ENCODE data around the gene S100A7A.

S100A7A gene

GRCh38 chr1:153375511-153375910 lies 40.8 kb upstream of the S100A7A start, which contains the start of gene S100A12:
Gene S100A12 (minus strand): TSS chr1:153375621. CDS start chr1:153374592, 1,029 bp downstream.
- H3K4me3 ChIP-seq (ENCODE audit: insufficient read length, low read depth), result no peak within 1 kb of the TSS
- no peak within 1 kb of the TSS for H3K9ac ChIP-seq (ENCODE audit: insufficient read length, low read depth)
- no peaks in the 10 kb centered on the region for H3K36me3 ChIP-seq (ENCODE audit: insufficient read depth, insufficient read length, low read length)
- H3K4me1 ChIP-seq (ENCODE audit: insufficient read depth, insufficient read length), result no peaks in the 10 kb centered on the region
- H3K9me3 ChIP-seq (ENCODE audit: insufficient read depth, low read length), result peaks cover 13% of the 10 kb centered on the region; the same call in 1 of the 2 replicates
- DNase-seq (ENCODE audit: low read depth, low spot score), result no peak
- H3K27me3 ChIP-seq (ENCODE audit: insufficient read depth, insufficient read length), result no peaks in the 10 kb centered on the region
- TF ChIP-seq YY1 (IDR thresholded peaks at IDR 0.05; ENCODE audit: insufficient read depth, insufficient read length) (no peak), SUZ12 (IDR thresholded peaks at IDR 0.05; ENCODE audit: extremely low read depth, insufficient read depth, insufficient read length) (no peak), ZNF274 (IDR thresholded peaks at IDR 0.05; ENCODE audit: low read depth, low read length) (no peak)

GRCh38 chr1:153379591-153379990 lies 36.7 kb upstream of the S100A7A start:
- Histone ChIP-seq H3K36me3 (ENCODE audit: insufficient read depth, insufficient read length, low read length) (no peaks in the 10 kb centered on the region), H3K4me1 (ENCODE audit: insufficient read depth, insufficient read length) (no peaks in the 10 kb centered on the region), H3K27me3 (ENCODE audit: insufficient read depth, insufficient read length) (no peaks in the 10 kb centered on the region), H3K4me3 (ENCODE audit: insufficient read length, low read depth) (no peak overlapping the region), H3K9ac (ENCODE audit: insufficient read length, low read depth) (no peak overlapping the region), H3K9me3 (ENCODE audit: insufficient read depth, low read length) (peaks cover 22% of the 10 kb centered on the region)
- no peak for DNase-seq (ENCODE audit: low read depth, low spot score)
- TF ChIP-seq ZNF274 (IDR thresholded peaks at IDR 0.05; ENCODE audit: low read depth, low read length) (no peak), SUZ12 (IDR thresholded peaks at IDR 0.05; ENCODE audit: extremely low read depth, insufficient read depth, insufficient read length) (no peak), YY1 (IDR thresholded peaks at IDR 0.05; ENCODE audit: insufficient read depth, insufficient read length) (no peak)

GRCh38 chr1:153380711-153381110 lies 35.6 kb upstream of the S100A7A start:
- Histone ChIP-seq H3K36me3 (ENCODE audit: insufficient read depth, insufficient read length, low read length) (no peaks in the 10 kb centered on the region), H3K27me3 (ENCODE audit: insufficient read depth, insufficient read length) (no peaks in the 10 kb centered on the region), H3K4me1 (ENCODE audit: insufficient read depth, insufficient read length) (no peaks in the 10 kb centered on the region), H3K9me3 (ENCODE audit: insufficient read depth, low read length) (peaks cover 22% of the 10 kb centered on the region), H3K9ac (ENCODE audit: insufficient read length, low read depth) (no peak overlapping the region), H3K4me3 (ENCODE audit: insufficient read length, low read depth) (no peak overlapping the region)
- no peak for DNase-seq (ENCODE audit: low read depth, low spot score)
- TF ChIP-seq SUZ12 (IDR thresholded peaks at IDR 0.05; ENCODE audit: extremely low read depth, insufficient read depth, insufficient read length) (no peak), ZNF274 (IDR thresholded peaks at IDR 0.05; ENCODE audit: low read depth, low read length) (no peak), YY1 (IDR thresholded peaks at IDR 0.05; ENCODE audit: insufficient read depth, insufficient read length) (no peak)

- Histone ChIP-seq H3K27me3 (ENCODE audit: insufficient read depth, insufficient read length) (no peaks in the 10 kb centered on the region), H3K4me1 (ENCODE audit: insufficient read depth, insufficient read length) (no peaks in the 10 kb centered on the region), H3K9ac (ENCODE audit: insufficient read length, low read depth) (no peak overlapping the region), H3K4me3 (ENCODE audit: insufficient read length, low read depth) (no peak overlapping the region), H3K9me3 (ENCODE audit: insufficient read depth, low read length) (peaks cover 9% of the 10 kb centered on the region; the same call in 1 of the 2 replicates), H3K36me3 (ENCODE audit: insufficient read depth, insufficient read length, low read length) (no peaks in the 10 kb centered on the region)
- TF ChIP-seq YY1 (IDR thresholded peaks at IDR 0.05; ENCODE audit: insufficient read depth, insufficient read length) (no peak), ZNF274 (IDR thresholded peaks at IDR 0.05; ENCODE audit: low read depth, low read length) (no peak), SUZ12 (IDR thresholded peaks at IDR 0.05; ENCODE audit: extremely low read depth, insufficient read depth, insufficient read length) (no peak)
- DNase-seq (ENCODE audit: low read depth, low spot score), result no peak
These were observed 31.3 kb upstream of the S100A7A start for GRCh38 chr1:153384958-153385580.

- TF ChIP-seq YY1 (IDR thresholded peaks at IDR 0.05; ENCODE audit: insufficient read depth, insufficient read length), result no peak
- no peak for TF ChIP-seq SUZ12 (IDR thresholded peaks at IDR 0.05; ENCODE audit: extremely low read depth, insufficient read depth, insufficient read length)
- no peak for TF ChIP-seq ZNF274 (IDR thresholded peaks at IDR 0.05; ENCODE audit: low read depth, low read length)
- no peak for DNase-seq (ENCODE audit: low read depth, low spot score)
These were observed 29.8 kb upstream of the S100A7A start for GRCh38 chr1:153386500-153386901.

GRCh38 chr1:153387001-153387400 lies 29.3 kb upstream of the S100A7A start:
- no peak overlapping the region for H3K9ac ChIP-seq (ENCODE audit: insufficient read length, low read depth)
- no peak for TF ChIP-seq SUZ12 (IDR thresholded peaks at IDR 0.05; ENCODE audit: extremely low read depth, insufficient read depth, insufficient read length)
- TF ChIP-seq YY1 (IDR thresholded peaks at IDR 0.05; ENCODE audit: insufficient read depth, insufficient read length), result no peak
- TF ChIP-seq ZNF274 (IDR thresholded peaks at IDR 0.05; ENCODE audit: low read depth, low read length), result no peak
- DNase-seq (ENCODE audit: low read depth, low spot score), result no peak
- no peaks in the 10 kb centered on the region for H3K36me3 ChIP-seq (ENCODE audit: insufficient read depth, insufficient read length, low read length)
- no peaks in the 10 kb centered on the region for H3K27me3 ChIP-seq (ENCODE audit: insufficient read depth, insufficient read length)
- H3K4me3 ChIP-seq (ENCODE audit: insufficient read length, low read depth), result no peak overlapping the region
- peaks cover 2% of the 10 kb centered on the region; the same call in 1 of the 2 replicates for H3K9me3 ChIP-seq (ENCODE audit: insufficient read depth, low read length)
- no peaks in the 10 kb centered on the region for H3K4me1 ChIP-seq (ENCODE audit: insufficient read depth, insufficient read length)

More at GRCh38 chr1:153386500-153386901, 29.8 kb upstream of the S100A7A start:
- Histone ChIP-seq H3K9ac (ENCODE audit: insufficient read length, low read depth) (no peak overlapping the region), H3K9me3 (ENCODE audit: insufficient read depth, low read length) (peaks cover 7% of the 10 kb centered on the region; the same call in 1 of the 2 replicates), H3K27me3 (ENCODE audit: insufficient read depth, insufficient read length) (no peaks in the 10 kb centered on the region), H3K4me3 (ENCODE audit: insufficient read length, low read depth) (no peak overlapping the region), H3K4me1 (ENCODE audit: insufficient read depth, insufficient read length) (no peaks in the 10 kb centered on the region), H3K36me3 (ENCODE audit: insufficient read depth, insufficient read length, low read length) (no peaks in the 10 kb centered on the region)

GRCh38 chr1:153387785-153388184 lies 28.5 kb upstream of the S100A7A start:
- Histone ChIP-seq H3K9ac (ENCODE audit: insufficient read length, low read depth) (no peak overlapping the region), H3K27me3 (ENCODE audit: insufficient read depth, insufficient read length) (no peaks in the 10 kb centered on the region)

More at GRCh38 chr1:153387785-153388184, 28.5 kb upstream of the S100A7A start:
- no peak overlapping the region for H3K4me3 ChIP-seq (ENCODE audit: insufficient read length, low read depth)
- no peaks in the 10 kb centered on the region for H3K36me3 ChIP-seq (ENCODE audit: insufficient read depth, insufficient read length, low read length)
- no peak for DNase-seq (ENCODE audit: low read depth, low spot score)
- no peaks in the 10 kb centered on the region for H3K4me1 ChIP-seq (ENCODE audit: insufficient read depth, insufficient read length)
- H3K9me3 ChIP-seq (ENCODE audit: insufficient read depth, low read length), result no peaks in the 10 kb centered on the region
- TF ChIP-seq ZNF274 (IDR thresholded peaks at IDR 0.05; ENCODE audit: low read depth, low read length) (no peak), SUZ12 (IDR thresholded peaks at IDR 0.05; ENCODE audit: extremely low read depth, insufficient read depth, insufficient read length) (no peak), YY1 (IDR thresholded peaks at IDR 0.05; ENCODE audit: insufficient read depth, insufficient read length) (no peak)

Data from NT2/D1 (cell line).